Cortex of kidney (tissue), 1 donor: ENCODE measurements around the gene TNFRSF9.
"Not testable (repeated sequence)": the region's sequence is repeated elsewhere in the genome, so short reads cannot be mapped to it uniquely, and the experiment has no call there.

Experiments used
- DNase-seq: peaks from one replicate; lab custom pipeline; 2025; lab: John Stamatoyannopoulos, UW

TNFRSF9 gene

GRCh38 chr1:7960867-7961215 lies 20.2 kb upstream of the TNFRSF9 start:
- no peak for DNase-seq

- DNase-seq, result no peak
These were observed 19.5 kb upstream of the TNFRSF9 start for GRCh38 chr1:7960165-7960564.

GRCh38 chr1:7956218-7957032 lies 15.8 kb upstream of the TNFRSF9 start:
- no peak for DNase-seq

GRCh38 chr1:7954683-7955082 lies 14.0 kb upstream of the TNFRSF9 start:
- no peak for DNase-seq

- peak; percentile 84 for DNase-seq
These were observed 13.4 kb upstream of the TNFRSF9 start for GRCh38 chr1:7953850-7954609.

- DNase-seq, result not testable (repeated sequence)
These were observed 12.2 kb upstream of the TNFRSF9 start for GRCh38 chr1:7952791-7953190.

- no peak for DNase-seq
These were observed 8.3 kb upstream of the TNFRSF9 start for GRCh38 chr1:7948960-7949359.

- no peak for DNase-seq
These were observed 2.6 kb upstream of the TNFRSF9 start for GRCh38 chr1:7943251-7943650.

GRCh38 chr1:7942214-7942921 lies 1.7 kb upstream of the TNFRSF9 start:
- no peak for DNase-seq

- DNase-seq, result no peak
These were observed 776 bp upstream of the TNFRSF9 start for GRCh38 chr1:7941437-7941793.

- DNase-seq, result no peak
These were observed 605 bp downstream of the TNFRSF9 start for GRCh38 chr1:7940034-7940433.

GRCh38 chr1:7938070-7938469 lies 2.6 kb downstream of the TNFRSF9 start:
- no peak for DNase-seq

GRCh38 chr1:7932524-7933138 lies 8.0 kb downstream of the TNFRSF9 start:
- no peak for DNase-seq

- DNase-seq, result no peak
These were observed 9.2 kb downstream of the TNFRSF9 start for GRCh38 chr1:7931446-7931812.

GRCh38 chr1:7930645-7931445 lies 9.8 kb downstream of the TNFRSF9 start:
- DNase-seq, result no peak

- no peak for DNase-seq
These were observed 11.0 kb downstream of the TNFRSF9 start for GRCh38 chr1:7929637-7930036.

GRCh38 chr1:7928247-7928646 lies 12.4 kb downstream of the TNFRSF9 start:
- DNase-seq, result no peak

GRCh38 chr1:7927061-7927460 lies 13.6 kb downstream of the TNFRSF9 start:
- not testable (repeated sequence) for DNase-seq

GRCh38 chr1:7922301-7922700 lies 18.3 kb downstream of the TNFRSF9 start:
- no peak for DNase-seq

- DNase-seq, result no peak
These were observed 18.8 kb downstream of the TNFRSF9 start for GRCh38 chr1:7921796-7922195.

- no peak for DNase-seq
These were observed 20.8 kb downstream of the TNFRSF9 start for GRCh38 chr1:7919880-7920279.

- DNase-seq, result not testable (repeated sequence)
These were observed 22.7 kb downstream of the TNFRSF9 start for GRCh38 chr1:7917971-7918370.
